Coronary artery (tissue), 2 donors: ENCODE results near the gene UVRAG.

ENCODE experiments used
- DNase-seq: peaks from one replicate; pipeline ENCODE4 v3.0.0-alpha.2; 2017; ENCODE audit warnings: low spot score
- H3K27ac ChIP-seq, 2 donors: fragments of 200-600 bp; sonication (generic); one replicate each; pipeline ENCODE4 v1.5.1; 2016 to 2019
- H3K4me3 ChIP-seq: fragments of 200-600 bp; sonication (generic); 2 replicates; pipeline ENCODE4 v1.5.1; 2016; ENCODE audit warnings: mild to moderate bottlenecking, moderate library complexity
- CTCF ChIP-seq: fragments of 200-600 bp; sonication (generic); IDR thresholded peaks from one replicate; pipeline ENCODE4 v1.5.1; 2019; ENCODE audit warnings: antibody characterized with exemption

The UVRAG gene

GRCh38 chr11:76147106-76147740, 332.2 kb downstream of the UVRAG start:
- no peak overlapping the region for H3K27ac ChIP-seq
- no peak overlapping the region for H3K4me3 ChIP-seq
- no peak for TF ChIP-seq CTCF
- no peak for DNase-seq

- no peak for DNase-seq
- Histone ChIP-seq H3K4me3 (no peak overlapping the region), H3K27ac (no peak overlapping the region)
- no peak for TF ChIP-seq CTCF
Observed at GRCh38 chr11:76148231-76148630, 333.2 kb downstream of the UVRAG start.

- no peak for TF ChIP-seq CTCF
- Histone ChIP-seq H3K4me3 (no peak overlapping the region), H3K27ac (no peak overlapping the region)
- DNase-seq = no peak
Observed at GRCh38 chr11:76148941-76149613, 334.1 kb downstream of the UVRAG start.

GRCh38 chr11:76149713-76150112, 334.7 kb downstream of the UVRAG start:
- DNase-seq = peak; percentile 40
- Histone ChIP-seq H3K4me3 (no peak overlapping the region), H3K27ac (no peak overlapping the region)
- no peak for TF ChIP-seq CTCF

- no peak overlapping the region for H3K27ac ChIP-seq
- no peak for TF ChIP-seq CTCF
Observed at GRCh38 chr11:76150141-76150540, 335.1 kb downstream of the UVRAG start.

GRCh38 chr11:76151556-76152085, 336.6 kb downstream of the UVRAG start:
- Histone ChIP-seq H3K4me3 (peak overlapping the region; percentile 71), H3K27ac (no peak overlapping the region)
- no peak for TF ChIP-seq CTCF
- DNase-seq = no peak

More at GRCh38 chr11:76150141-76150540, 335.1 kb downstream of the UVRAG start:
- H3K4me3 ChIP-seq = no peak overlapping the region
- no peak for DNase-seq
